ENCODE results near the gene HPS6. TPM values are rescaled to one million over a fixed set of nuclear protein-coding genes. Genes with fewer than 3 reads are reported as not detected.

The HPS6 gene
- total RNA-seq, 1 donor from 2014 or later = 20.1 TPM

GRCh38 chr10:102072673-102073527, 7.8 kb downstream of the HPS6 start:
- peaks cover 6% of the 10 kb centered on the region for H3K4me1 Mint-ChIP-seq (ENCODE audit: low read depth)
- H3K27ac Mint-ChIP-seq (ENCODE audit: unreplicated experiment) = no peak overlapping the region
- no peak overlapping the region for H3K4me3 Mint-ChIP-seq (ENCODE audit: unreplicated experiment)
- no peaks in the 10 kb centered on the region for H3K27me3 Mint-ChIP-seq (ENCODE audit: low read depth)
- no peaks in the 10 kb centered on the region for H3K36me3 Mint-ChIP-seq (ENCODE audit: low read depth)
- DNase-seq (ENCODE audit: low spot score) = no peak
- H3K9me3 Mint-ChIP-seq (ENCODE audit: low read depth) = no peaks in the 10 kb centered on the region
- TF ChIP-seq CTCF (IDR thresholded peaks at IDR 0.05) = peak; percentile 96

- Mint-ChIP-seq H3K4me1 (ENCODE audit: low read depth) (no peaks in the 10 kb centered on the region), H3K36me3 (ENCODE audit: low read depth) (peaks cover 2% of the 10 kb centered on the region), H3K9me3 (ENCODE audit: low read depth) (no peaks in the 10 kb centered on the region), H3K4me3 (ENCODE audit: unreplicated experiment) (no peak overlapping the region), H3K27ac (ENCODE audit: unreplicated experiment) (no peak overlapping the region), H3K27me3 (ENCODE audit: low read depth) (no peaks in the 10 kb centered on the region)
- no peak for TF ChIP-seq CTCF (IDR thresholded peaks at IDR 0.05)
- DNase-seq (ENCODE audit: low spot score) = no peak
Observed at GRCh38 chr10:102083541-102083940, 18.4 kb downstream of the HPS6 start.

GRCh38 chr10:102085336-102085735, 20.2 kb downstream of the HPS6 start:
- H3K9me3 Mint-ChIP-seq (ENCODE audit: low read depth) = no peaks in the 10 kb centered on the region
- DNase-seq (ENCODE audit: low spot score) = no peak
- no peak for TF ChIP-seq CTCF (IDR thresholded peaks at IDR 0.05)
- H3K36me3 Mint-ChIP-seq (ENCODE audit: low read depth) = peaks cover 2% of the 10 kb centered on the region
- peaks cover under 1% of the 10 kb centered on the region for H3K4me1 Mint-ChIP-seq (ENCODE audit: low read depth)
- no peaks in the 10 kb centered on the region for H3K27me3 Mint-ChIP-seq (ENCODE audit: low read depth)
- H3K4me3 Mint-ChIP-seq (ENCODE audit: unreplicated experiment) = no peak overlapping the region
- H3K27ac Mint-ChIP-seq (ENCODE audit: unreplicated experiment) = no peak overlapping the region

- Mint-ChIP-seq H3K4me3 (ENCODE audit: unreplicated experiment) (no peak overlapping the region), H3K9me3 (ENCODE audit: low read depth) (no peaks in the 10 kb centered on the region), H3K4me1 (ENCODE audit: low read depth) (peaks cover 7% of the 10 kb centered on the region), H3K27me3 (ENCODE audit: low read depth) (no peaks in the 10 kb centered on the region), H3K36me3 (ENCODE audit: low read depth) (peaks cover 2% of the 10 kb centered on the region), H3K27ac (ENCODE audit: unreplicated experiment) (no peak overlapping the region)
- no peak for TF ChIP-seq CTCF (IDR thresholded peaks at IDR 0.05)
- no peak for DNase-seq (ENCODE audit: low spot score)
Observed at GRCh38 chr10:102086196-102086595, 21.0 kb downstream of the HPS6 start.

- no peak for TF ChIP-seq CTCF (IDR thresholded peaks at IDR 0.05)
- no peaks in the 10 kb centered on the region for H3K36me3 Mint-ChIP-seq (ENCODE audit: low read depth)
- no peaks in the 10 kb centered on the region for H3K27me3 Mint-ChIP-seq (ENCODE audit: low read depth)
- H3K27ac Mint-ChIP-seq (ENCODE audit: unreplicated experiment) = no peak overlapping the region
- no peak overlapping the region for H3K4me3 Mint-ChIP-seq (ENCODE audit: unreplicated experiment)
- H3K9me3 Mint-ChIP-seq (ENCODE audit: low read depth) = no peaks in the 10 kb centered on the region
- no peak for DNase-seq (ENCODE audit: low spot score)
- peaks cover 7% of the 10 kb centered on the region for H3K4me1 Mint-ChIP-seq (ENCODE audit: low read depth)
Observed at GRCh38 chr10:102090772-102091171, 25.6 kb downstream of the HPS6 start.

Data from chondrocyte (in vitro differentiated cells).